HG02840 (cell line): Measurements from ENCODE around the gene GNRH2.
"Not testable (repeated sequence)": the region's sequence is repeated elsewhere in the genome, so short reads cannot be mapped to it uniquely, and the experiment has no call there.

Experiments used
- ATAC-seq: cut with Tn5 transposase; IDR thresholded peaks from one replicate; pipeline ENCODE4 v1.9.1; 2021; ENCODE audit warnings: mild to moderate bottlenecking, moderate library complexity, moderate number of reproducible peaks; ENCODE audit not compliant: unreplicated experiment, low FRiP score

GNRH2 gene

GRCh38 chr20:3043322-3043721 lies at the start of gene GNRH2:
TSS of gene GNRH2 (plus strand) at chr20:3043622. CDS start at chr20:3044415, 793 bp downstream.
- ATAC-seq, result no peak

- ATAC-seq, result no peak
Measured at GRCh38 chr20:2995796-2996195, 47.6 kb upstream of the GNRH2 start.

GRCh38 chr20:2998728-2999127 lies 44.7 kb upstream of the GNRH2 start:
- ATAC-seq, result no peak

GRCh38 chr20:3000852-3001523 lies 42.4 kb upstream of the GNRH2 start:
- ATAC-seq, result no peak

- no peak for ATAC-seq
Measured at GRCh38 chr20:3003416-3003815, 40.0 kb upstream of the GNRH2 start.

GRCh38 chr20:3010985-3011723 lies 32.3 kb upstream of the GNRH2 start:
- ATAC-seq, result no peak

GRCh38 chr20:3011752-3012151 lies 31.7 kb upstream of the GNRH2 start:
- ATAC-seq, result no peak

GRCh38 chr20:3013771-3014170 lies 29.7 kb upstream of the GNRH2 start:
- ATAC-seq, result no peak

- no peak for ATAC-seq
Measured at GRCh38 chr20:3014179-3014578, 29.2 kb upstream of the GNRH2 start.

- ATAC-seq, result no peak
Measured at GRCh38 chr20:3014662-3015061, 28.8 kb upstream of the GNRH2 start.

- not testable (repeated sequence) for ATAC-seq
Measured at GRCh38 chr20:3015302-3015701, 28.1 kb upstream of the GNRH2 start.

GRCh38 chr20:3021327-3021726 lies 22.1 kb upstream of the GNRH2 start:
- ATAC-seq, result no peak

- ATAC-seq, result no peak
Measured at GRCh38 chr20:3021777-3022176, 21.6 kb upstream of the GNRH2 start.

- ATAC-seq, result not testable (repeated sequence)
Measured at GRCh38 chr20:3022559-3023490, 20.6 kb upstream of the GNRH2 start.

- no peak for ATAC-seq
Measured at GRCh38 chr20:3027987-3028386, 15.4 kb upstream of the GNRH2 start.

GRCh38 chr20:3031524-3032147 lies 11.8 kb upstream of the GNRH2 start:
- ATAC-seq, result no peak

- ATAC-seq, result no peak
Measured at GRCh38 chr20:3032624-3033023, 10.8 kb upstream of the GNRH2 start.

GRCh38 chr20:3037654-3038053 lies 5.8 kb upstream of the GNRH2 start:
- ATAC-seq, result no peak

GRCh38 chr20:3038454-3038853 lies 5.0 kb upstream of the GNRH2 start:
- no peak for ATAC-seq

GRCh38 chr20:3039426-3039825 lies 4.0 kb upstream of the GNRH2 start:
- no peak for ATAC-seq

GRCh38 chr20:3040086-3040485 lies 3.3 kb upstream of the GNRH2 start:
- ATAC-seq, result no peak
